GM08714 (cell line): ENCODE results near the gene AHDC1.
"Not testable (repeated sequence)": the region's sequence is repeated elsewhere in the genome, so short reads cannot be mapped to it uniquely, and the experiment has no call there.

Source experiments
- H3K4me3 ChIP-seq: fragments of 200-500 bp; sonication (Bioruptor generic); 2 replicates; pipeline ENCODE4 v1.5.1; 2014; ENCODE audit warnings: mild to moderate bottlenecking, low read length, inconsistent platforms
- ZNF274 ChIP-seq: IDR thresholded peaks from 2 replicates; pipeline ENCODE4 v1.6.1; 2012; ENCODE audit warnings: mild to moderate bottlenecking, low read depth, low read length

The AHDC1 gene

GRCh38 chr1:27548136-27548853 lies 55.6 kb downstream of the AHDC1 start:
- no peak overlapping the region for H3K4me3 ChIP-seq
- TF ChIP-seq ZNF274, result no peak

GRCh38 chr1:27547220-27548116 lies 56.5 kb downstream of the AHDC1 start:
- no peak for TF ChIP-seq ZNF274
- H3K4me3 ChIP-seq, result no peak overlapping the region

DNA sequence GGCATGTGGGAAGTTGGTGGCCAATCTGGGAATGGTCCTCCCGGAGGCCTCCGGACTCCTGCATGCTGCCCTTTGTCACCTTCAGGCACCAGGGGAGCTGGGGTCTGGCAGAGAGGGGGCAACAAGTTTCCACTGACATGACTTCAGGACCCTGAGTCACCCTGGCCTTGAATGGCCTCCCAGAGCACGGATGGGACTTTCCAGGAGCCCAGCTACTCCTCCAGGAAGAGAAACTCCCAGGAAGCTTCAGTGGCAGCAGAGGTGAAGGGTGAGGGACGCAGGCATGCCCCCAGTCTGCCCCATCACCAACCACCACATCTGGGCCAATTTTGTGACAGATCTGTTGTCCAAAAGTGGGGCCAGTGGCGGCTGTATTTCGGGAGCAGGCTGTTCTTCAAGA lies 58.1 kb downstream of the AHDC1 start:
- H3K4me3 ChIP-seq, result no peak overlapping the region
- TF ChIP-seq ZNF274, result no peak

GRCh38 chr1:27545271-27545670 lies 58.7 kb downstream of the AHDC1 start:
- TF ChIP-seq ZNF274, result no peak
- no peak overlapping the region for H3K4me3 ChIP-seq

- H3K4me3 ChIP-seq, result no peak overlapping the region
- no peak for TF ChIP-seq ZNF274
Observed at GRCh38 chr1:27544834-27545233, 59.1 kb downstream of the AHDC1 start.

DNA sequence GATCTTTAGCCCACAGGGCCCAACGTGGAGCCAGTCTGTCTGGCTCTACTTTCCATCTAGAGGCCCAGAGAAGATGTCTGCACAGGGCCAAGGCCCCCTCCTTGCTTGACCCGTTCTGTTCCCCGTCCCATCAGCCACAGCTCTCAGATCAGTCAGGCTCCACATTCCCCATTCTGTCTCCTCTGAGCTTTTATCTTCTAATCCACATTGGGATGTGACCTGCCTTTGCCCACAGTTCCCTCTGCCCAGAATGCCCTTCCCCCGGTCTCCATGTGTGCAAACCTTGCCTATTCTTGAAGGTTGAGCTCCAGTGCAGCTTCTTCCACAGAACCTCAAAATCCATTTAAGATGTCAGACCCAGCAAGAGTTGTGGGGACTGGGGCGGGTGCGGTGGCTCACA lies 60.7 kb downstream of the AHDC1 start:
- no peak for TF ChIP-seq ZNF274
- no peak overlapping the region for H3K4me3 ChIP-seq

DNA sequence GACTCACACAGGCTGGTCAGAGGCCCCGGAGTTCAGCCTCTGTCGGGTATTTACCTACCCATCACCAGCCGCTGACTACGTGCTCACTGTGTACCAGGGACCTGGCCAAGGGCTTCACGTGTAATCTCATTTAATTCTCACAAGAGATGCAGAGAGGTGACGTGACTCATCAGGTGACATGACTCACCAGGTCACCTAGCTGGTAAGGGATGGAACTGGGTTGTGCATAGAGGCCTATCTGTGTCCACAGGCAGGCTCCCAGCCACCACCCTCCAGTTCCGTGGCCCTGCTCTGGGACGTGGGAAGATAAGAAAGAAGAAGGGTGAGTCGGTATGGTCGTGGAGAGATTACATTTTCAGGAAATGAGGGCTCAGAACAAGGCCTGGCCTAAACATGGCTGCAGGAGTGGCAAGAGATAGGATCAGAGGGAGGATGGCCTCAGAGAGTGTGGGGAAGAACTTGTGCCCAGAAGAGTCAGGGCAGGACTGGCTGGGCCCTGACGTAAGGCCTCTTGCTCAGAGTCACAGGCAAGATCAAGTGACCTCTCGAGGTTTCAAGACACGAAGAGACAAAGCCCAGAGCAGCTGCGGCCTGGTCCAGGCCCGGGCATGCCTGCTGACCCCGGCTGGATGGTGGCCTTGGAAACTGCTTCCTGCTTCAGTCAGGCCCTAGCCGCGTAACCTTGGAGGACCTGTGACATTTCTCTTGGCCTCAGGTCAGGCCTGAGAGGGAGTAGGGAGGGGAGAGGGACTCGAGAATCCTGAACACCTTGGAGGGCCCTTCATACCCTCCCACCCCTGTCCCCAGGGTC lies 61.3 kb downstream of the AHDC1 start:
- no peak overlapping the region for H3K4me3 ChIP-seq
- no peak for TF ChIP-seq ZNF274

DNA sequence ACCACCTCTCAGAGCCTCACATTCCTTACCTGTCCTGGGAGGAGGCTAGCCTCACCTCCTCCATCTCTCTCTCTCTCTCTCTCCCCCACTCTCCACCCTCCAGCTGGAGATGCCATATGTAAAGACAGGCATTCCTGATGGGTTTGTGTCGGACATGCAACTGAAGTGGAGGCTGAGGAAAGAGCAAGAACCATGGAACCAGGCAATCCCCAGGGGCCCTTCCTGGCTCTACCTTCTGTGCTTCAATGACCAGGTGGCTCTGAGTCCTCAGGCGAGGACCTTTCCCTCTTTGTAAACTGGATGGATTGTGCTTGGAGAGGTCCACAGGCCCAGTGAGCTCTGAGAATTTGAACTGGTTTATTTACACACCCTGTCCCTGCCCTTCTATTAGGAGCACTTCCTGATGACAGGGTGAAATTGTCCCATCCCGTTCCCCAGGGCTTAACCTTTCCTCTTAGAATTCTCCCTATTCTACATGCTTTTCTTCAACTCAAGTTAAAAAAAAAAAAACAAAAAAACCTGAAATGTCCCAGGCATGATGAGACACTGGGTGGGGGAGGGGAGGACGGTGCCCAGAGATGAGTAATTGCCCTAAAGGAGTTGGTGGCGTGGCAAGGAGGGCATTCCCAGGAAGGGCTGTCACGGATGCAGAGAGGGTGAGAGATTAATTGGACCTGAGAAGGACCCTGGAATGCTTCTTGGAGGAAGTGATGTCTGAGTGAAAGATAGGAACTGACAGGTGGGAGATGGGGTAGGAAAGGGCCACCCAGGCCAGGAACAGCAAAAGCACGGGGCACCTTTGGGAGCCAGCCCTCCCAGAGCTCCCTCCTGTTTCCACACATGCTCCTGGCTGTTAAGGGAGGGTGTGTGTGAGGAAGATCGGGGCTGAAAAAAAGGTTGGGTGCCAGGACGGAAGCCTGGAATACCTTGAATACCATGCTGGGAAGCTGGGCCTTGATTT lies 63.8 kb downstream of the AHDC1 start:
- no peak for TF ChIP-seq ZNF274
- H3K4me3 ChIP-seq, result no peak overlapping the region

- H3K4me3 ChIP-seq, result no peak overlapping the region
- TF ChIP-seq ZNF274, result no peak
Observed at GRCh38 chr1:27538793-27539192, 65.2 kb downstream of the AHDC1 start.

DNA sequence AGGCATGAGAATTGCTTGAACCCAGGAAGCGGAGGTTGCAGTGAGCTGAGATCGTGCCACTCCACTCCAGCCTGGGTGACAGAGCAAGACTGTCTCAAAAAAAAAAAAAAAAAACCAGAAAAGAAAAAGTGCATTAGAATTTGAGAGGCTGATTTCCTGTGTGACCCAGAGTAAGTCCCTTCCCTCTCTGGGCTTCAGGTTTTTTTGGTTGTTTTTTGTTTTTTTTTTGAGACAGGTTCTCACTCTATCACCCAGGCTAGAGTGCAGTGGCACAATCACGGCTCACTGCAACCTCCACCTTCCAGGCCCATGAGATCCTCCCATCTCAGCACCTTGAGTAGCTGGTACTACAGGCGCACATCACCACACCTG lies 65.7 kb downstream of the AHDC1 start:
- not testable (repeated sequence) for H3K4me3 ChIP-seq

GRCh38 chr1:27536767-27537166 lies 67.2 kb downstream of the AHDC1 start:
- H3K4me3 ChIP-seq, result no peak overlapping the region
- TF ChIP-seq ZNF274, result no peak

GRCh38 chr1:27536010-27536757 lies 67.8 kb downstream of the AHDC1 start:
- H3K4me3 ChIP-seq, result no peak overlapping the region

DNA sequence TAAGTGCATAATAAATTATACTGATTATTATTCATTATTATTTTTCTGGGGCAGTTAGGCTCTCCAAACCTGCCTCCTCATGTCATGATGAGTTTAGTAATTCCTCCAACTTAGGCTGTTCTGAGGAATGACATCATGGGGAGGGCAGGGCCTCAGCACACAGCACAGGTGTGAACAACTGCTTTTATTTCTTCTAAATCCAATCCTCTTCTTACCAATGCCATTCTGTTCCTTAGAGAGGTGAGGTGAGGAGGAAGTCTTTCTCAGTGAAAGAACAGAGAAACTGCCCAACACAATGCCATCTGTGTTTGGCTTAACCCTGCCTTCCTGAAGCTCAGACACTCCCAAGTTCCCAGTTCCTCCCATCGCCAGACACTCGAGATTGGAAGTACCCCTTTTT lies 68.6 kb downstream of the AHDC1 start:
- no peak overlapping the region for H3K4me3 ChIP-seq
- TF ChIP-seq ZNF274, result no peak

More at GRCh38 chr1:27536010-27536757, 67.8 kb downstream of the AHDC1 start:
- no peak for TF ChIP-seq ZNF274
